Measurements from ENCODE around the gene DIPK1B.

DIPK1B gene

GRCh38 chr9:136740069-136740468 lies 27.7 kb downstream of the DIPK1B start:
- Histone ChIP-seq H4K20me1 (ENCODE audit: control insufficient read depth, insufficient read depth, low read depth, low read length) (no peaks in the 10 kb centered on the region), H3F3A (ENCODE audit: control insufficient read depth, insufficient read depth) (no peaks in the 10 kb centered on the region), H3K27ac (ENCODE audit: low read depth, low read length) (no peak overlapping the region), H3K4me2 (ENCODE audit: low read length) (no peak overlapping the region), H3K4me1 (ENCODE audit: control insufficient read depth, low read length) (peaks cover 24% of the 10 kb centered on the region), H3K36me3 (ENCODE audit: control insufficient read depth, low read length) (no peaks in the 10 kb centered on the region), H3K79me2 (ENCODE audit: control insufficient read depth, low read length) (no peaks in the 10 kb centered on the region), H3K9me2 (replicated peaks; ENCODE audit: control insufficient read depth, low read length) (no peaks in the 10 kb centered on the region), H3K4me3 (ENCODE audit: low read length) (no peak overlapping the region), H3K9me3 (ENCODE audit: control insufficient read depth, insufficient read depth, low read length) (no peaks in the 10 kb centered on the region), H3K27me3 (ENCODE audit: control insufficient read depth, low read length) (peaks cover 45% of the 10 kb centered on the region)
- TF ChIP-seq EZH2phosphoT487 (IDR thresholded peaks at IDR 0.05; ENCODE audit: borderline replicate concordance, low read length) (no peak), CTCF (IDR thresholded peaks at IDR 0.05; ENCODE audit: low read depth, low read length, poor library complexity, severe bottlenecking) (no peak)

GRCh38 chr9:136740491-136740890 lies 28.1 kb downstream of the DIPK1B start:
- no peaks in the 10 kb centered on the region for H3K9me3 ChIP-seq (ENCODE audit: control insufficient read depth, insufficient read depth, low read length)
- TF ChIP-seq CTCF (IDR thresholded peaks at IDR 0.05; ENCODE audit: low read depth, low read length, poor library complexity, severe bottlenecking), result no peak
- no peak for TF ChIP-seq EZH2phosphoT487 (IDR thresholded peaks at IDR 0.05; ENCODE audit: borderline replicate concordance, low read length)
- H3K4me1 ChIP-seq (ENCODE audit: control insufficient read depth, low read length), result peaks cover 24% of the 10 kb centered on the region
- no peaks in the 10 kb centered on the region for H3K36me3 ChIP-seq (ENCODE audit: control insufficient read depth, low read length)
- no peaks in the 10 kb centered on the region for H3K9me2 ChIP-seq (replicated peaks; ENCODE audit: control insufficient read depth, low read length)
- H3F3A ChIP-seq (ENCODE audit: control insufficient read depth, insufficient read depth), result no peaks in the 10 kb centered on the region
- no peaks in the 10 kb centered on the region for H4K20me1 ChIP-seq (ENCODE audit: control insufficient read depth, insufficient read depth, low read depth, low read length)
- H3K4me3 ChIP-seq (ENCODE audit: low read length), result no peak overlapping the region; the same call in 1 of the 2 replicates
- peaks cover 45% of the 10 kb centered on the region for H3K27me3 ChIP-seq (ENCODE audit: control insufficient read depth, low read length)
- no peaks in the 10 kb centered on the region for H3K79me2 ChIP-seq (ENCODE audit: control insufficient read depth, low read length)
- no peak overlapping the region for H3K4me2 ChIP-seq (ENCODE audit: low read length)
- H3K27ac ChIP-seq (ENCODE audit: low read depth, low read length), result no peak overlapping the region

GRCh38 chr9:136740971-136741882 lies 28.9 kb downstream of the DIPK1B start:
- no peak for TF ChIP-seq CTCF (IDR thresholded peaks at IDR 0.05; ENCODE audit: low read depth, low read length, poor library complexity, severe bottlenecking)
- Histone ChIP-seq H4K20me1 (ENCODE audit: control insufficient read depth, insufficient read depth, low read depth, low read length) (no peaks in the 10 kb centered on the region), H3K4me1 (ENCODE audit: control insufficient read depth, low read length) (peaks cover 24% of the 10 kb centered on the region), H3K9me3 (ENCODE audit: control insufficient read depth, insufficient read depth, low read length) (no peaks in the 10 kb centered on the region), H3K4me2 (ENCODE audit: low read length) (peak overlapping the region; percentile 75), H3K4me3 (ENCODE audit: low read length) (peak overlapping the region; percentile 59), H3K27ac (ENCODE audit: low read depth, low read length) (no peak overlapping the region), H3K27me3 (ENCODE audit: control insufficient read depth, low read length) (peaks cover 45% of the 10 kb centered on the region), H3F3A (ENCODE audit: control insufficient read depth, insufficient read depth) (no peaks in the 10 kb centered on the region), H3K36me3 (ENCODE audit: control insufficient read depth, low read length) (no peaks in the 10 kb centered on the region), H3K79me2 (ENCODE audit: control insufficient read depth, low read length) (no peaks in the 10 kb centered on the region), H3K9me2 (replicated peaks; ENCODE audit: control insufficient read depth, low read length) (no peaks in the 10 kb centered on the region)
